Measurements from ENCODE around the gene COPZ2.

DNA sequence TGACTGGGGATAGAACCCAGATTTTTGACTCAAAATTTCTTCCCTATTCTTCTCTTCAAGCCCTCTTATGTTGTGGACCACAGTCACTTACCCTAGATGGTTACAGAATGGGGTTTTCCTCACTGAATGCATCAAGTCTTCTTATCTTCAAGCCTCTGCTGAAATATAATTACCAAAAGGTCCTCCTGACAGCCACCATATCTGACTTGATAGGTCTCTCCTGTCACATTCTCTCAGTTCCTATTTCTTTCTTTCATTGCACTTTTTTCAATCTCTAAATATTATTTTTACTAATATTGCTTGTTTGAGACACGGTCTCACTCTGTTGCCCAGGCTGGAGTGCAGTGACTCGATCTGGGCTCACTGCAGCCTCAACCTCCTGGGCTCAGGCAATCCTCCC is 1.1 kb upstream of the COPZ2 start:
- TF ChIP-seq, protein P1, sequence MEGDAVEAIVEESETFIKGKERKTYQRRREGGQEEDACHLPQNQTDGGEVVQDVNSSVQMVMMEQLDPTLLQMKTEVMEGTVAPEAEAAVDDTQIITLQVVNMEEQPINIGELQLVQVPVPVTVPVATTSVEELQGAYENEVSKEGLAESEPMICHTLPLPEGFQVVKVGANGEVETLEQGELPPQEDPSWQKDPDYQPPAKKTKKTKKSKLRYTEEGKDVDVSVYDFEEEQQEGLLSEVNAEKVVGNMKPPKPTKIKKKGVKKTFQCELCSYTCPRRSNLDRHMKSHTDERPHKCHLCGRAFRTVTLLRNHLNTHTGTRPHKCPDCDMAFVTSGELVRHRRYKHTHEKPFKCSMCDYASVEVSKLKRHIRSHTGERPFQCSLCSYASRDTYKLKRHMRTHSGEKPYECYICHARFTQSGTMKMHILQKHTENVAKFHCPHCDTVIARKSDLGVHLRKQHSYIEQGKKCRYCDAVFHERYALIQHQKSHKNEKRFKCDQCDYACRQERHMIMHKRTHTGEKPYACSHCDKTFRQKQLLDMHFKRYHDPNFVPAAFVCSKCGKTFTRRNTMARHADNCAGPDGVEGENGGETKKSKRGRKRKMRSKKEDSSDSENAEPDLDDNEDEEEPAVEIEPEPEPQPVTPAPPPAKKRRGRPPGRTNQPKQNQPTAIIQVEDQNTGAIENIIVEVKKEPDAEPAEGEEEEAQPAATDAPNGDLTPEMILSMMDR (IDR thresholded peaks at IDR 0.05) = no peak
- TF ChIP-seq POLR2A (IDR thresholded peaks at IDR 0.05) = no peak
